ENCODE measurements around the gene MMP19.
A peak's percentile ranks its signal among the peaks of the same experiment; 100 is the strongest.

Gene MMP19

DNA sequence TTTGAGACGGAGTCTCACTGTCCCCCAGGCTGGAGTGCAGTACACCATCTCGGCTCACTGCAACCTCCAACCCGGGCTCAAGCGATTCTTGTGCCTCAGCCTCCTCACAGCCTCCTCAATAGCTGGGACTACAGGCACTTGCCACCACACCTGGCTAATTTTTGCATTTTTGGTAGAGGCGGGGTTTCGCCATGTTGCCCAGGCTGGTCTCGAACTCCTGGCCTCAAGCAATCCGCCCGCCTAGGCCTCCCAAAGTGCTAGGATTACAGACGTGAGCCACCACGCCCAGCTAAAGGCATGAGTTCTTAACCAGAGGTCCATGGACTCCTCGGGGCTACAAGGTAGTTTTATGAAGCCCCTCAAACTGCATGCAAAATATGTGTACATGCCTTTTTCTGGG, 27.3 kb downstream of the MMP19 start:
- no peak for DNase-seq (ENCODE audit: low spot score in 2 of 2)
- Histone ChIP-seq H3K9me3 (no peaks in the 10 kb centered on the region), H3K4me3 (peak overlapping the region; percentile 75), H3K36me3 (replicated peaks) (peaks cover 26% of the 10 kb centered on the region), H3K4me1 (peaks cover 34% of the 10 kb centered on the region), H3K27me3 (ENCODE audit: low read depth) (no peaks in the 10 kb centered on the region)
- in situ Hi-C loops (cut with MboI; ENCODE audit: low sequenced_read_pairs), result loop anchor here (5.0 kb wide), 1 partner anchor 112 kb away; the partner anchor contains the start of gene PYM1

DNA sequence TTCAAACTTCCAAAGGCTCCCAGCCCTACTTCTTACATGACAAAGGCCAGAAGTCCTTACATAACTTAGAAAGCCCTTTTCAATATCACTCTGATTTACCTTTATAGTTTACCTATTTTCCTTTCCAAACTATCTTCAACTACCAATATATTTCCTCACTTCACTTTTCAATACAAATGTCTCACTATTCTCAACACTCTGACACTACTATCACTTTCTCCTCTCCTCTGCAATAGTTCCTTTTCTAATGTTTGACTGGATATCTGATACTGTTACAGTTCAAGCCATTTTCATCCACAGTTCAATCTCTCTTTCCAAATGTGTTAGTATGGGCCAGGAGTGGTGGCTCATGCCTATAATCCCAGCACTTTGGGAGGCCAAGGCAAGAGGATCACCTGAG, 28.5 kb downstream of the MMP19 start:
- Histone ChIP-seq H3K27me3 (ENCODE audit: low read depth) (no peaks in the 10 kb centered on the region), H3K4me3 (no peak overlapping the region), H3K4me1 (peaks cover 34% of the 10 kb centered on the region), H3K36me3 (replicated peaks) (peaks cover 17% of the 10 kb centered on the region), H3K9me3 (no peaks in the 10 kb centered on the region)
- in situ Hi-C loops (cut with MboI; ENCODE audit: low sequenced_read_pairs), result no loop called here
- DNase-seq (ENCODE audit: low spot score in 2 of 2), result peak in 1 of 2 experiments; percentile 39

DNA sequence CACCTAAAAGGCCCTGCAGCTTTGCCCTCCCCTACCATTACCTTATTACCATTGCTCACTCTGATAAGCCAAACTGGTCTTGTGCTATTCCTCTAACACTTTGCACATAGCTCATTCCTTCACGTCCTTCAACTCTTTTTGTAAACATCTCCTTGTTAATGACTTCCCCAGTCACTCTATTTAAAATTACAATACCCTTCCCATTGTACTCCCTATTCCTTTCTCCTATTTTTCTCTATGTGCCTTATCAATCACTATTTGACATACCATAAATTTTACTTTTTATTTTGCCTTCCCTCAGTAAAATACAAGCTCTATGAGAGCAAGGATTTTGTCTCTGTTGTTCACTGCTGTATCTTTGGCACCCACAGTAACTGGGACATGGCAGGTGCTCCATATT, 30.6 kb downstream of the MMP19 start:
- H3K9me3 ChIP-seq, result no peaks in the 10 kb centered on the region
- H3K4me3 ChIP-seq, result no peak overlapping the region
- H3K4me1 ChIP-seq, result peaks cover 34% of the 10 kb centered on the region
- DNase-seq (ENCODE audit: low spot score in 2 of 2), result peak in 1 of 2 experiments; percentile 77
- peaks cover 23% of the 10 kb centered on the region for H3K36me3 ChIP-seq (replicated peaks)
- in situ Hi-C loops (cut with MboI; ENCODE audit: low sequenced_read_pairs), result no loop called here
- no peaks in the 10 kb centered on the region for H3K27me3 ChIP-seq (ENCODE audit: low read depth)

DNA sequence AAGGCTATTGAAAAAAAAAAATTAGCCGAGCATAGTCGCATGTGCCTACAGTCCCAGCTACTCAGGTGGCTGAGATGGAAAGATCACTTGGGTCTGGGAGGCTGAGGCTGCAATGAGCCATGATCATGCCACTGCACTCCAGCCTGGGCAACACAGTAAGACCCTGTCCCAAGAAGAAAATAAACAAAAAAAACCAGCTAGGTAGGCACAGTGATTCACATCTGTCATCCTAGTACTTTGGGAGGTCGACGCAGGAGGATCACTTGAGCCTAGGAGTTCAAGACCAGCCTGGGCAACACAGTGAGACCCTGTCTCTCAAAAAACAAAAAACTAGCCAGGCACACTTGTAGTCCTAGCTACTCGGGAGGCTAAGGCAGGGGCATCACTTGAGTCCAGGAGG, 33.5 kb downstream of the MMP19 start:
- no peak for DNase-seq (ENCODE audit: low spot score in 2 of 2)
- Histone ChIP-seq H3K36me3 (replicated peaks) (peaks cover 24% of the 10 kb centered on the region), H3K4me3 (no peak overlapping the region), H3K4me1 (peaks cover 16% of the 10 kb centered on the region), H3K9me3 (no peaks in the 10 kb centered on the region), H3K27me3 (ENCODE audit: low read depth) (no peaks in the 10 kb centered on the region)
- in situ Hi-C loops (cut with MboI; ENCODE audit: low sequenced_read_pairs), result no loop called here

DNA sequence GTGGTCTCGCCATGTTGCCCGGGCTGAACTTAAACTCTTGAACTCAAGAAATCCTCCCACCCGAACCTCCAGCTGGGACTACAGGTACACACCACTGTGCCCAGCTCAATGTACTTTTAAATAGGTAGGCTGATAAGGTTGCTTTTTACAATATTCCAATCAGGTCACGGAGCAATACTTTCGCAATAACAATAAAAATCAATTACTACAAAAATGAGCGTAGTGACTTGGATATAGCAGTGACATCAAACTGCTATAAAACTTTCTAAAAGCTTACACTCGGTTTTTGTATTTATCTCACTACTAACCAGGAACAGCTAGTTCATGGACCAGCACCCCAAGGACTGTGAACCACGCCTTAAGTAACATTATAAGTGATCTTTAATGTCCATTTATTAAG, 35.8 kb downstream of the MMP19 start:
- peaks cover 32% of the 10 kb centered on the region for H3K36me3 ChIP-seq (replicated peaks)
- peaks cover 3% of the 10 kb centered on the region for H3K4me1 ChIP-seq
- in situ Hi-C loops (cut with MboI; ENCODE audit: low sequenced_read_pairs), result no loop called here
- H3K4me3 ChIP-seq, result no peak overlapping the region
- DNase-seq (ENCODE audit: low spot score in 2 of 2), result no peak
- no peaks in the 10 kb centered on the region for H3K9me3 ChIP-seq
- H3K27me3 ChIP-seq (ENCODE audit: low read depth), result no peaks in the 10 kb centered on the region

DNA sequence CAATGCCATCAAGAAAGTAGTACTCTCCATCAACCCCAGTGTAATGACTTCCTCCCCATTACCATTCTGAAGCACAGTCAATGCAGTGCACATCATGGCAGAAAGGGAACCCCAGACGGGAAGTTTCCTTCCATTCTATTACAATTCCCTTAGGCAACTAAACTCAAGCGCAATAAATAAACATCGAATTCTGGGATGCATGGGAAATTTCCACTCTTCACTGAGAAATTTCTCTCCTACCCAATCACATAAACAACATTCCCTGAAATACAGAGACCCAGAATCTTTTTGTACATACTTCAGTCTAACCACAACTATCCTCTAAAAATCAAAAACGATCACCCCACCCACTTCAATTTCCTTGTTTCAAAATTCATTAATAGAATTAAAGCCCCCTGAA, 45.2 kb downstream of the MMP19 start:
- no peak for DNase-seq (ENCODE audit: low spot score in 2 of 2)
- H3K9me3 ChIP-seq, result no peaks in the 10 kb centered on the region
- H3K4me1 ChIP-seq, result no peaks in the 10 kb centered on the region
- H3K36me3 ChIP-seq (replicated peaks), result peaks cover 72% of the 10 kb centered on the region
- H3K27me3 ChIP-seq (ENCODE audit: low read depth), result no peaks in the 10 kb centered on the region
- no peak overlapping the region for H3K4me3 ChIP-seq
- in situ Hi-C loops (cut with MboI; ENCODE audit: low sequenced_read_pairs), result no loop called here

DNA sequence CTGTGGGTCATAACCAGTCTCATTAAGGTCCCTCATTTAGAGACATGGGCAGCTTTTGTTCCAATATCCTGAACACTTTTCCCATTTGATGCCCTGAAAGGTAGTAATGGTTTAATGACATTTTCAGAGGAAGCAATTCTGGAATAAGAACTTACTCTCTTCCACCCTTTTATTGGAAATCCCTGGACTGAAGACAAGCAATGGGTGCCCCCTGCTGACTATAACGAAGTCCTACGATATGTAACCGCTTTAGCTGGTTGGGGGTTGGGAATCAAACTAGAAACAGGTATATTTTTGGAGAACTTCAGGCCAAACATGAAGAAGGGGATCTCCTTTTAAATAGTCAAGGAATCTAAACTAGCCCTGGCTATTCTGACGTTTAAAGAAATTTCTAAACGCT, 45.7 kb downstream of the MMP19 start:
- H3K9me3 ChIP-seq, result no peaks in the 10 kb centered on the region
- peak; percentile 50 to 65 for DNase-seq (ENCODE audit: low spot score in 2 of 2)
- peaks cover 69% of the 10 kb centered on the region for H3K36me3 ChIP-seq (replicated peaks)
- H3K4me1 ChIP-seq, result no peaks in the 10 kb centered on the region
- no peak overlapping the region for H3K4me3 ChIP-seq
- no peaks in the 10 kb centered on the region for H3K27me3 ChIP-seq (ENCODE audit: low read depth)
- in situ Hi-C loops (cut with MboI; ENCODE audit: low sequenced_read_pairs), result no loop called here

DNA sequence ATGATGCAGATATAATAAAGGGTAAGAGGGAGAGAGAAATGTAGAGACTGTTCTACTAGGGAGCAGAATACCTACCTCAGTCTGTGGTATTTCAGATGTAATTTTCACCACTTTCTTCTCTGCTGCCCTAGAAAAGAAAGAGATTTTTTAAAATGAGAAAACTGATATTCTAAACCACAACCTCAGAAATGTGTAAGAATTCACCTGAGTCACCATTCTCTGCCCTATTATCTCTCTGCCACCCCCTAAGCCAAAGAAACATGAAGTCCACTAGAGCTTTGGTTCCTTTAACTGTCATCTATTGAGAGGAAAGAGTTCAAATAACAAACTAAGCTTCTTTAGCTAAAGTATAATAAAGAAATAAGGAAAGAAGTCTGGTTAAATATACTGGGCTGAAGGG, 46.8 kb downstream of the MMP19 start:
- DNase-seq (ENCODE audit: low spot score in 2 of 2), result no peak
- H3K9me3 ChIP-seq, result no peaks in the 10 kb centered on the region
- no peaks in the 10 kb centered on the region for H3K27me3 ChIP-seq (ENCODE audit: low read depth)
- H3K36me3 ChIP-seq (replicated peaks), result peaks cover 68% of the 10 kb centered on the region
- in situ Hi-C loops (cut with MboI; ENCODE audit: low sequenced_read_pairs), result no loop called here
- no peaks in the 10 kb centered on the region for H3K4me1 ChIP-seq
- no peak overlapping the region for H3K4me3 ChIP-seq

DNA sequence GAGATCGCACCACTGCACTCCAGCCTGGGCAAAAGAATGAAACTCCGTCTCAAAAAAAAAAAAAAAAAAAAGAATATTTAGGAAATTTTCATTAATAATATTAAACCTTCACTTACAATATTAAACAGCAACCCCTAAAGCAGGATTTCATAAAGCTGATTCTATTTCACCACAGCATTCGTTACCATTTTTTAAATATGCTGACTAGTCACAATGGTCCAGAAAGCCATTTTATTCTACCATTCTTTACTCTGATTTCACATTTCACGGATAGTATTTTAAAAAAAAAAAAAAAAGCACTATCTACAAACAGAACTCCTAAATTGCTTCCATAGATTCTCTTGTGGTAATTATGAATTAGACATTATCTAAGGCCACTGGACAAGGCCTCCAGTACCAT, 52.8 kb downstream of the MMP19 start:
- no peaks in the 10 kb centered on the region for H3K4me1 ChIP-seq
- no peak overlapping the region for H3K4me3 ChIP-seq
- DNase-seq (ENCODE audit: low spot score in 2 of 2), result no peak
- H3K36me3 ChIP-seq (replicated peaks), result peaks cover 83% of the 10 kb centered on the region
- no peaks in the 10 kb centered on the region for H3K27me3 ChIP-seq (ENCODE audit: low read depth)
- in situ Hi-C loops (cut with MboI; ENCODE audit: low sequenced_read_pairs), result no loop called here
- no peaks in the 10 kb centered on the region for H3K9me3 ChIP-seq

DNA sequence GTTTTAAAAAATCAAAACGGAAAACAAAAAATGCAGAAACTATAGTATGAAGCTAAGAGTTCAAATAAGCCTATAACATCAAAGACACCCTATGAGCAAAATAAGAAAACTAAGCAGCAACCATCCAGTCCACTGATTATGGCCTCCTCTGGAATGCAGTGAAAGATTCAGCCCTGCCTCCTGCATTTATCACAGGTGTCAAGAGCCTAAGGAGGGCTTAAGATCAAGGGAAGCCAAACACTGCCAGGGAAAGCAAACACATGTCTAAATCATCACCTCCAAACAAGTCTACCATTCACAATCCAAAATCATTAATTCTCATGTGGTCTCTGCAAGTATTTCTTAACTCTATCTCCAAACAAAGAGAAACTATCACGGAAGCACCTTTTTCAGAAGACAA, 53.6 kb downstream of the MMP19 start:
- Histone ChIP-seq H3K27me3 (ENCODE audit: low read depth) (no peaks in the 10 kb centered on the region), H3K36me3 (replicated peaks) (peaks cover 84% of the 10 kb centered on the region), H3K9me3 (no peaks in the 10 kb centered on the region), H3K4me3 (no peak overlapping the region), H3K4me1 (no peaks in the 10 kb centered on the region)
- in situ Hi-C loops (cut with MboI; ENCODE audit: low sequenced_read_pairs), result no loop called here
- DNase-seq (ENCODE audit: low spot score in 2 of 2), result no peak

DNA sequence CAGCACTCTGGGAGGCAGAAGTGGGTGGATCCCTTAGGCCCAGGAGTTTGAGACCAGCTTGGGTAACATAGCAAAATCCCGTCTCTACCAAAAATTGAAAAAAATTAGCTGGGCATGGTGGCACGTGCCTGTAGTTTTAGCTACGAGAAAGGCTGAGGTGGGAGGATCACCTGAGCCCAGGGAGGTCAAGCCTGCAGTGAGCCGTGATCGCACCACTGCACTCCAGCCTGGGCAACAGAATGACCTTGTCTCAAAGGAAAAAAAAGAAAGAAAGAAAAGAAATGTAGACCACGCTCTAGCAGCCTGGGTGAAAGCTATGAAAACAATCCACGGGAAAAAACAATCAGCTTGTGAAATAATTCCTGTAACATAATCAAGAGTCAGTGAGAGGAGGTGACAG, 54.2 kb downstream of the MMP19 start:
- in situ Hi-C loops (cut with MboI; ENCODE audit: low sequenced_read_pairs), result no loop called here
- Histone ChIP-seq H3K27me3 (ENCODE audit: low read depth) (no peaks in the 10 kb centered on the region), H3K9me3 (no peaks in the 10 kb centered on the region), H3K4me1 (no peaks in the 10 kb centered on the region), H3K36me3 (replicated peaks) (peaks cover 84% of the 10 kb centered on the region), H3K4me3 (no peak overlapping the region)
- DNase-seq (ENCODE audit: low spot score in 2 of 2), result no peak
